Keratinocyte (primary cell): Measurements from ENCODE around the gene CNOT9. TPM values are rescaled to one million over a fixed set of nuclear protein-coding genes. Genes with fewer than 3 reads are reported as not detected.

Experiments used
- DNase-seq: peaks from one replicate; pipeline ENCODE4 v3.0.0-alpha.2; 2011; ENCODE audit warnings: low read depth, missing footprints, low spot score
- FAIRE-seq: peaks from 2 replicates; lab custom pipeline; 2011; peaks lifted over from hg19 to GRCh38; lab: Jason Lieb, UNC
- H2AFZ ChIP-seq: 2 replicates; pipeline ENCODE4 v1.6.0; 2012; ENCODE audit warnings: low read length, control low read depth, inconsistent platforms; ENCODE audit not compliant: control insufficient read depth
- H3K27ac ChIP-seq: 2 replicates; pipeline ENCODE4 v1.5.1; 2011; ENCODE audit warnings: low read length; ENCODE audit not compliant: control insufficient read depth, insufficient read depth
- H3K27me3 ChIP-seq: 3 replicates; pipeline ENCODE4 v1.6.0; 2011; ENCODE audit warnings: low read length; ENCODE audit not compliant: control insufficient read depth, insufficient read depth; ENCODE audit errors: extremely low read depth
- H3K36me3 ChIP-seq, 2 experiments: 2 replicates in 1 of 2; 3 replicates in 1 of 2; pipeline ENCODE4 v1.5.1; 2011; ENCODE audit warnings: low read length in 2 of 2, mild to moderate bottlenecking in 1 of 2; ENCODE audit not compliant: control insufficient read depth in 2 of 2, insufficient read depth in 2 of 2; ENCODE audit errors: extremely low read depth in 1 of 2
- H3K4me1 ChIP-seq: 3 replicates; pipeline ENCODE4 v1.5.1; 2011; ENCODE audit warnings: low read length; ENCODE audit not compliant: control insufficient read depth, insufficient read depth; ENCODE audit errors: extremely low read depth
- H3K4me2 ChIP-seq: 3 replicates; pipeline ENCODE4 v1.6.0; 2011; ENCODE audit warnings: low read depth, low read length; ENCODE audit not compliant: control insufficient read depth, insufficient read depth; ENCODE audit errors: extremely low read depth
- H3K4me3 ChIP-seq, 3 experiments: fragments of 200-600 bp in 1 of 3; sonication (generic) in 1 of 3; 2 replicates in 2 of 3; 3 replicates in 1 of 3; pipeline ENCODE4 v1.5.1; 2011 to 2016; ENCODE audit warnings: low read length in 3 of 3, mild to moderate bottlenecking in 3 of 3, control low read depth in 2 of 3, inconsistent platforms in 1 of 3, low read depth in 1 of 3, mixed read lengths in 1 of 3, mixed run types in 1 of 3, moderate library complexity in 1 of 3; ENCODE audit not compliant: control insufficient read depth in 2 of 3, insufficient read depth in 2 of 3; ENCODE audit errors: extremely low read depth in 1 of 3
- H3K79me2 ChIP-seq: 2 replicates; pipeline ENCODE4 v1.6.0; 2012; ENCODE audit warnings: low read length; ENCODE audit not compliant: control insufficient read depth, insufficient read depth
- H3K9ac ChIP-seq: 3 replicates; pipeline ENCODE4 v1.6.0; 2011; ENCODE audit warnings: low read length; ENCODE audit not compliant: control insufficient read depth, insufficient read depth; ENCODE audit errors: extremely low read depth
- H3K9me1 ChIP-seq: 3 replicates; pipeline ENCODE4 v1.6.0; 2011; ENCODE audit warnings: low read length; ENCODE audit not compliant: control insufficient read depth, insufficient read depth; ENCODE audit errors: extremely low read depth
- H3K9me3 ChIP-seq: 2 replicates; pipeline ENCODE4 v1.5.1; 2012; ENCODE audit warnings: low read depth, low read length; ENCODE audit not compliant: control insufficient read depth
- H4K20me1 ChIP-seq: 3 replicates; pipeline ENCODE4 v1.6.0; 2011; ENCODE audit warnings: low read length; ENCODE audit not compliant: control insufficient read depth, insufficient read depth; ENCODE audit errors: extremely low read depth
- CTCF ChIP-seq, 3 experiments: IDR thresholded peaks in 1 of 3; conservative IDR thresholded peaks in 1 of 3; optimal IDR thresholded peaks in 1 of 3; 2 replicates in 2 of 3; 3 replicates in 1 of 3; pipeline versions ENCODE3 to v1.5.1; 2011; ENCODE audit warnings: low read length in 3 of 3, mild to moderate bottlenecking in 3 of 3, moderate library complexity in 2 of 3, control low read depth in 1 of 3, inconsistent platforms in 1 of 3; ENCODE audit not compliant: insufficient read depth in 2 of 3; ENCODE audit errors: extremely low read depth in 1 of 3
- EZH2 ChIP-seq: IDR thresholded peaks from one replicate; pipeline ENCODE4 v1.6.1; 2012; ENCODE audit warnings: inconsistent platforms, mild to moderate bottlenecking, low read length, moderate library complexity
- dilution Hi-C: fragments of 300-500 bp; cut with MboI; formaldehyde crosslinking; loops from one replicate; pipeline ENCODE4 v1.7.0; 2020; ENCODE audit warnings: low sequenced_read_pairs; ENCODE audit not compliant: extremely low pct_ligation_motif_present
- polyA plus RNA-seq, 5 experiments: library from polyadenylated mRNA; depleted of rRNA in 3 of 5; stranded (reverse) in 3 of 5; stranded (forward) in 1 of 5; unstranded in 1 of 5; fragments of >200 nt; gene quantifications; 1 replicate in 1 of 5; 2 replicates in 3 of 5; 3 replicates in 1 of 5; pipeline versions ENCODE4 v1.2.1 to v1.2.3, GENCODE V29; 2011 to 2012; ENCODE audit warnings: missing spikeins in 2 of 5, low read depth in 1 of 5, low replicate concordance in 1 of 5

The CNOT9 gene
- polyA plus RNA-seq, 1 donor (not counting 4 experiments of a cell fraction or from before 2014, with no cell fraction given) = 66.7 TPM

- no peaks in the 10 kb centered on the region for H4K20me1 ChIP-seq
- H3K36me3 ChIP-seq = peaks cover 4 to 10% of the 10 kb centered on the region in 2 experiments
- no peak overlapping the region for H2AFZ ChIP-seq
- H3K4me2 ChIP-seq = no peak overlapping the region
- H3K79me2 ChIP-seq = peaks cover 64% of the 10 kb centered on the region
- DNase-seq (no peak), FAIRE-seq (no peak)
- no peaks in the 10 kb centered on the region for H3K9me3 ChIP-seq
- no peak overlapping the region for H3K4me3 ChIP-seq
- H3K9ac ChIP-seq = no peak overlapping the region
- dilution Hi-C loops = no loop called here
- no peaks in the 10 kb centered on the region for H3K9me1 ChIP-seq
- peaks cover 6% of the 10 kb centered on the region for H3K4me1 ChIP-seq
- no peak overlapping the region for H3K27ac ChIP-seq
- H3K27me3 ChIP-seq = no peaks in the 10 kb centered on the region
- TF ChIP-seq EZH2 = no peak
Measured at GRCh38 chr2:218576854-218577253, 8.2 kb downstream of the CNOT9 start.

- Histone ChIP-seq H3K36me3 (peaks cover 2 to 5% of the 10 kb centered on the region in 2 experiments), H3K4me2 (no peak overlapping the region), H3K27ac (no peak overlapping the region), H3K4me1 (peaks cover 10% of the 10 kb centered on the region), H2AFZ (no peak overlapping the region), H3K9me1 (no peaks in the 10 kb centered on the region), H3K27me3 (no peaks in the 10 kb centered on the region), H3K9me3 (no peaks in the 10 kb centered on the region), H3K79me2 (peaks cover 56% of the 10 kb centered on the region), H3K9ac (no peak overlapping the region), H3K4me3 (no peak overlapping the region), H4K20me1 (no peaks in the 10 kb centered on the region)
- dilution Hi-C loops = no loop called here
- no peak for TF ChIP-seq CTCF (optimal IDR thresholded peaks at IDR 0.05 in 1 of 3, IDR thresholded peaks at IDR 0.05 in 1 of 3, conservative IDR thresholded peaks at IDR 0.05 in 1 of 3; ENCODE audit: extremely low read depth in 1 of 3, insufficient read depth in 2 of 3, low read length in 3 of 3)
- TF ChIP-seq EZH2 = no peak
- FAIRE-seq = no peak
- no peak for DNase-seq
Measured at GRCh38 chr2:218577482-218578220, 9.0 kb downstream of the CNOT9 start.
